PC-3 (cell line): Measurements from ENCODE around the gene EFCAB14.

Source experiments
- CTCF ChIP-seq: fragments of 300-600 bp; sonication (generic); conservative IDR thresholded peaks from 2 replicates; pipeline ENCODE4 v1.5.1; 2017; ENCODE audit warnings: antibody characterized with exemption, low read depth, mild to moderate bottlenecking, low read length
- EZH2 ChIP-seq: fragments of 300-600 bp; sonication (generic); IDR thresholded peaks from one replicate; pipeline ENCODE4 v1.6.1; 2017; ENCODE audit warnings: antibody characterized with exemption, mild to moderate bottlenecking, low read length; ENCODE audit not compliant: unreplicated experiment
- EZH2phosphoT487 ChIP-seq: fragments of 300-600 bp; sonication (generic); IDR thresholded peaks from 2 replicates; pipeline ENCODE4 v1.6.1; 2018; ENCODE audit warnings: mild to moderate bottlenecking, antibody characterized with exemption, low read length, borderline replicate concordance

GRCh38 chr1:46699666-46700065 lies 19.2 kb downstream of the EFCAB14 start:
- no peak for TF ChIP-seq CTCF
- no peak for TF ChIP-seq EZH2phosphoT487
- no peak for TF ChIP-seq EZH2
